HEK293T (cell line): ENCODE data around the gene NOVA2.
A peak's percentile ranks its signal among the peaks of the same experiment; 100 is the strongest.

Experiments
- CTCF ChIA-PET: fragments of 350-600 bp; formaldehyde crosslinking; extraction: SDS; loops from one replicate; lab custom pipeline; 2021; ENCODE audit warnings: antibody characterized with exemption, inconsistent platforms; lab: Yijun Ruan, JAX
- POLR2A ChIA-PET: fragments of 350-600 bp; formaldehyde crosslinking; extraction: SDS; loops from one replicate; lab custom pipeline; 2020; ENCODE audit warnings: antibody characterized with exemption, inconsistent platforms; lab: Yijun Ruan, JAX
- DNase-seq: peaks from one replicate; pipeline ENCODE4 v3.0.0; 2012; ENCODE audit warnings: mixed read lengths; ENCODE audit errors: extremely low spot score
- ARNT ChIP-seq: fragments of 450-650 bp; IDR thresholded peaks from 2 replicates; pipeline ENCODE4 v1.6.1; 2017; ENCODE audit warnings: mild to moderate bottlenecking
- BHLHE40 ChIP-seq: fragments of 450-650 bp; IDR thresholded peaks from 2 replicates; pipeline ENCODE4 v1.6.1; 2016; ENCODE audit warnings: mild to moderate bottlenecking, moderate library complexity, borderline replicate concordance
- CTBP1 ChIP-seq: fragments of 450-650 bp; IDR thresholded peaks from 2 replicates; pipeline ENCODE4 v1.6.1; 2016; ENCODE audit warnings: borderline replicate concordance
- ELF4 ChIP-seq: fragments of 450-650 bp; IDR thresholded peaks from 2 replicates; pipeline ENCODE4 v1.6.1; 2017; ENCODE audit warnings: antibody characterized with exemption
- FOXA1 ChIP-seq: fragments of 450-650 bp; IDR thresholded peaks from 2 replicates; pipeline ENCODE4 v1.6.1; 2016; ENCODE audit warnings: mild to moderate bottlenecking
- FOXK2 ChIP-seq: fragments of 450-650 bp; IDR thresholded peaks from 2 replicates; pipeline ENCODE4 v1.6.1; 2016; ENCODE audit warnings: mild to moderate bottlenecking
- FOXM1 ChIP-seq: fragments of 450-650 bp; IDR thresholded peaks from 2 replicates; pipeline ENCODE4 v1.6.1; 2017; ENCODE audit warnings: mild to moderate bottlenecking, borderline replicate concordance
- HDGF ChIP-seq: fragments of 450-650 bp; IDR thresholded peaks from 2 replicates; pipeline ENCODE4 v1.6.1; 2017; ENCODE audit warnings: antibody characterized with exemption, borderline replicate concordance
- L3MBTL2 ChIP-seq: fragments of 450-650 bp; conservative IDR thresholded peaks from 2 replicates; pipeline ENCODE4 v1.6.1; 2016; ENCODE audit warnings: mild to moderate bottlenecking
- LEF1 ChIP-seq: fragments of 450-650 bp; IDR thresholded peaks from 2 replicates; pipeline ENCODE4 v1.6.1; 2017; ENCODE audit warnings: mild to moderate bottlenecking, borderline replicate concordance
- NFRKB ChIP-seq: fragments of 450-650 bp; IDR thresholded peaks from 2 replicates; pipeline ENCODE4 v1.6.1; 2016; ENCODE audit warnings: mild to moderate bottlenecking, moderate library complexity
- SP1 ChIP-seq: fragments of 450-650 bp; IDR thresholded peaks from 2 replicates; pipeline ENCODE4 v1.6.1; 2017
- SUZ12 ChIP-seq: fragments of 450-650 bp; IDR thresholded peaks from 2 replicates; pipeline ENCODE4 v1.6.1; 2016; ENCODE audit warnings: mild to moderate bottlenecking
- TARDBP ChIP-seq: fragments of 450-650 bp; IDR thresholded peaks from 2 replicates; pipeline ENCODE4 v1.6.1; 2016
- ZNF384 ChIP-seq: fragments of 450-650 bp; IDR thresholded peaks from 2 replicates; pipeline ENCODE4 v1.6.1; 2016
- TF ChIP-seq, protein P1 (sequence below): fragments of 450-650 bp; IDR thresholded peaks from 2 replicates; pipeline ENCODE4 v1.6.1; 2016

Gene NOVA2

DNA sequence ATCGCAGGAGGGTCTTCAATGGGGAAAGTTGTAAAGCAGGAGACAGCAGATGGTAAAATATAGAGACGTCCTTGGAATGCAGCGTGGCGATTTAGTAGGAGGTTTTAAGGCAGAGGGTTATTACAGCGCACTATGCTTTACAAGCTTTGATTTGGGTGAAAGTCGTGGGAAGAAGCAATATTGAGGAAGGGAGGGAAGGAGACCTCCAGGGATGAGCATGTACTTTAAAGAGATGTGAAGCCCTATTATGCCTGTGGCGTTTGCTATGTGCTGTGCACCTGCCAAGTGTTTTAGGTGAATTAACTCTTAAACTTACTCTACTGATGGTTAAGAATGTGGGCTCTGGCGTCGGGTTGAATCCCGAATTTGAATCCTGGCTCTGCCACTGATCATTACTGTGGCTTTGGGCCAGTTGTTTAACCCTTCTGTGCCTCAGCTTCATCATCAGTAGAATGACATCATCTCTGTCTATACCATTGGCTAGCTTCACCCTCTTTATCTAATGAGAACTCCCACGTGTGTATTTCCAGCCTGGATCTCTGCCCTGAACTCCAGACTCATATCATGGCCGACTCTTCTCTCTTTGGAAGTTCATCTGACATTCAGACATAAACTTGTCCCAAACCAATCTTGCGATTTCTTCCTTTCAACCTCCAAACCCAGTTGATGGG is 22.2 kb upstream of the NOVA2 start:
- no peak for DNase-seq
- ChIA-PET CTCF (interaction anchor here (0.6 to 1.6 kb wide), 5 partner anchors 13 to 217 kb away, joined by 3 to 6 read pairs (median 3); no protein-coding TSS in a partner anchor), POLR2A (interaction anchor here (0.8 to 4.1 kb wide), 14 partner anchors 9 to 226 kb away, joined by 4 to 42 read pairs (median 6); partner anchors contain the start of genes FOXA3, IRF2BP1, MYPOP and NOVA2)

DNA sequence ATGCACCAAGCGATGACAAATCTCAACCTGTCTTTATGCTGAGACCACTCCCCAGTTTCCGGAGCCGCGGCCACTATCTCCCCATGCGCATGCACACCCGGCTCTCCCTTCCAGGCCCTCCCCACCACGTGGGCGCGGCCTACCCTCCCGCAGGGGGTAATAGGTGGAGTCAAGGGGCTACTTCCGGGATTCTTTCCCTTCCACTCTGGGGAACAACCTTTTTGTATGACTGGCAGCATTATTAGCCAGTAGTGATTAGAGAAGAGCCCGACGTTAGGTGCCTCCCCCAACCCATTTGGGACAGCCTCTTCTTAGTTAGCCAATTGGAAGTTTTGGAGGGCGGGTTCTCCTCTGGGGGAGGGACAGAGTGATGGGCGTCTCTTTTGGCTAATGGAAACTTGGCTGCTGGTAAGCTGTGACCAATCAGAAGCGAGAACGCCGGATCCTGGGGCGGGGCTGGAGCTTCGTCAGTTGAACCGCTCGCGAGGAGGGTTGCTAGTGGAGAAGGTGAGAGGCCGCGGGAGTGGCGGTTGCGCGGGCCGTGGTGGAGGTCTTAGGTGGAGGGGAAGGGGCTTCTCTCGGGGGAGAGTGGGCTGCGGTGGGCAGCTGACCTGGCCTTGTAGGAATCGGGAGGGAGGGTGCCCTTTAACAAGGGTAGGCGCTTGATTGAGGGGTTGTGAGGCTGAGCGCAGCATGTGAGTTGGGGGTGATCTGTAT is 21.5 kb upstream of the NOVA2 start, which contains the start of gene CCDC61:
TSS of gene CCDC61 (plus strand) at position 470 of the 717 bp plus-strand sequence. CDS start 7,552 bp downstream, outside the sequence.
- ChIA-PET POLR2A (interaction anchor here (0.6 to 4.1 kb wide), 16 partner anchors 9 to 226 kb away, joined by 3 to 42 read pairs (median 6); partner anchors contain the start of genes FOXA3, IRF2BP1, MYPOP and NOVA2), CTCF (interaction anchor here (0.6 to 1.6 kb wide), 6 partner anchors 14 to 409 kb away, joined by 3 to 6 read pairs (median 3); no protein-coding TSS in a partner anchor)
- TF ChIP-seq SP1 (peak; percentile 87), FOXM1 (no peak), FOXK2 (no peak), TARDBP (0 out of 2 replicates have a peak, but pooled peaks have one; percentile 20), CTBP1 (no peak), ELF4 (peak; percentile 100), BHLHE40 (no peak), LEF1 (no peak)
- TF ChIP-seq, protein P1, sequence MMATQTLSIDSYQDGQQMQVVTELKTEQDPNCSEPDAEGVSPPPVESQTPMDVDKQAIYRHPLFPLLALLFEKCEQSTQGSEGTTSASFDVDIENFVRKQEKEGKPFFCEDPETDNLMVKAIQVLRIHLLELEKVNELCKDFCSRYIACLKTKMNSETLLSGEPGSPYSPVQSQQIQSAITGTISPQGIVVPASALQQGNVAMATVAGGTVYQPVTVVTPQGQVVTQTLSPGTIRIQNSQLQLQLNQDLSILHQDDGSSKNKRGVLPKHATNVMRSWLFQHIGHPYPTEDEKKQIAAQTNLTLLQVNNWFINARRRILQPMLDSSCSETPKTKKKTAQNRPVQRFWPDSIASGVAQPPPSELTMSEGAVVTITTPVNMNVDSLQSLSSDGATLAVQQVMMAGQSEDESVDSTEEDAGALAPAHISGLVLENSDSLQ, result peak; percentile 100
- DNase-seq, result peak; percentile 98

More for the DNA sequence above, 22.2 kb upstream of the NOVA2 start:
- no peak for TF ChIP-seq FOXA1
- TF ChIP-seq ZNF384, result no peak
- no peak for TF ChIP-seq BHLHE40
- TF ChIP-seq CTBP1, result no peak
- no peak for TF ChIP-seq SUZ12
- no peak for TF ChIP-seq SP1
- no peak for TF ChIP-seq FOXK2

DNA sequence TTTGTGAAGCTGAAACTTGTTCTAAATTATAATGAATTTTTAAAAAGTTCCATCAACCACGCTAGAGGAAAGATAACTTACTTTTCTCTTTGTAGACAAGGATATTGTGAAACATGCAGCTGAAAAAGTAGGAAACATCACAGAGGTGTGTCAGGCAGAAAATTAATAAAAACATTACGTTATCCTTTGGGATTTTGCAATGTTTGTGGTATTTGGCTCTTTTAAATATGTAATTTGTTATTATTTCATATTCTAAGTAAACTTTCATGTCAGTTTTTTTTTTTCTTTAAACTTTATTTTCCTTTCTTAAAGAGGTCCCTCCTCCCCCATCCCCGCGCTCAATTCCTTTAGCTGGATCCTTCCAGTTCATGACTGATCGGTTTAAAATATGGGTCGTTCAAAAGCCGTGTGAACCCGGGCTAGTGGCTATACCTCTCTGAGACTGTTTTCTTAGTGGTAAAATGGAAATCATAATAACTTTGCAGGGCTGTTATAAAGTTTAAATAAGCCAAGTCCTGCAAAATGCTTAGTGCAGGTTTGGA is 20.9 kb upstream of the NOVA2 start:
- no peak for DNase-seq
- ChIA-PET POLR2A (interaction anchor here (0.6 to 4.1 kb wide), 17 partner anchors 8 to 225 kb away, joined by 3 to 42 read pairs (median 6); partner anchors contain the start of genes FOXA3, IRF2BP1, MYPOP and NOVA2), CTCF (interaction anchor here (1.0 to 1.6 kb wide), 3 partner anchors 15 to 83 kb away, joined by 3 to 6 read pairs (median 3); no protein-coding TSS in a partner anchor)
- TF ChIP-seq LEF1, result no peak

DNA sequence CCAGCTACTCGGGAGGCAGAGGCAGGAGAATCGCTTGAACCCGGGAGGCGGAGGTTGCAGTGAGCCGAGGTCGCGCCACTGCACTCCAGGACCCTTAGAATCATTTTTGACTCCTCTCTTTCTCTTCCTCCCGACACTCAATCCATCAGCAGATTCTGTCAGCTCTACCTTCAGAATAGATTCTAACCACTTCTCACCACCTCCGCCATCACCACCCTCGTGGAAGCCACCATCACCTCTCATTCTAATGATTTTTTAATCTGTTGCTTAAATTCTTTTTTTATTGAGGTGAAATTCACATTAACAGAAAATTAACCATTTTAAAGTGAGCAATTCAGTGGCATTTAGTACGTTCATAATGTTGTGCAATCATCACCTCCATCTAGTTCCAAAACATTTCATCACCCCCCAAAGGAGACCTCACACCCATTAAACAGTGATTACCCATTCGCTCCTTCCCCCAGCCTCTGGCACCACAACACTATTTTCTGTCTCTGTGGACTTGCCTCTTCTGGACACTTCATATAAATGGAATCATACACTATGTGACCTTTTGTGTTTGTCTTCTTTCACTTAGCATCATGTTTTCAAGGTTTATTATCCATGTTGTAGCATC is 16.6 kb upstream of the NOVA2 start:
- POLR2A ChIA-PET, result no interaction called here
- CTCF ChIA-PET, result no interaction called here

DNA sequence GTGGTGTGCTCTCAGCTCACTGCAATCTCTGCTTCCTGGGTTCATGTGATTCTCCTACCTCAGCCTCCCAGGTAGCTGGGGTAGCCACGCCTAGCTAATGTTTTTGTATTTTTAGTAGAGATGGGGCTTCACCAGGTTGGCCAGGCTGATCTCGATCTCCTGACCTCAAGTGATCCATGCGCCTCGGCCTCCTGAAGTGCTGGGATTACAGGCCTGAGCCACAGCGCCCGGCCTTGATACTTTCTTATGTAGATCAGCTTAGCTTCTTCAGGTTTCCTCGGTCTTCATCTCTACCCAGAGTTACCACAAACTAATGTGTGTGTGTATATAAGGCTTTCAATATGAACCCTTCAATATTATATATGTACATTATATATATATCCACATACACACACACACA is 11.7 kb upstream of the NOVA2 start:
- ChIA-PET CTCF (no interaction called here), POLR2A (interaction anchor here (3.2 kb wide), 1 partner anchor 10 kb away, joined by 12 read pairs; the partner anchor contains the start of gene CCDC61)
- no peak for TF ChIP-seq FOXA1
- DNase-seq, result no peak

More for the DNA sequence above, 16.6 kb upstream of the NOVA2 start:
- no peak for TF ChIP-seq SUZ12
- no peak for TF ChIP-seq ARNT
- TF ChIP-seq L3MBTL2, result no peak
- no peak for TF ChIP-seq SP1
- no peak for TF ChIP-seq FOXM1
- no peak for TF ChIP-seq TARDBP
- TF ChIP-seq CTBP1, result no peak
- TF ChIP-seq, protein P1, result no peak
- no peak for TF ChIP-seq FOXA1
- no peak for TF ChIP-seq HDGF
- no peak for TF ChIP-seq ELF4
- no peak for TF ChIP-seq NFRKB
- no peak for TF ChIP-seq BHLHE40
- no peak for TF ChIP-seq ZNF384
- DNase-seq, result no peak

DNA sequence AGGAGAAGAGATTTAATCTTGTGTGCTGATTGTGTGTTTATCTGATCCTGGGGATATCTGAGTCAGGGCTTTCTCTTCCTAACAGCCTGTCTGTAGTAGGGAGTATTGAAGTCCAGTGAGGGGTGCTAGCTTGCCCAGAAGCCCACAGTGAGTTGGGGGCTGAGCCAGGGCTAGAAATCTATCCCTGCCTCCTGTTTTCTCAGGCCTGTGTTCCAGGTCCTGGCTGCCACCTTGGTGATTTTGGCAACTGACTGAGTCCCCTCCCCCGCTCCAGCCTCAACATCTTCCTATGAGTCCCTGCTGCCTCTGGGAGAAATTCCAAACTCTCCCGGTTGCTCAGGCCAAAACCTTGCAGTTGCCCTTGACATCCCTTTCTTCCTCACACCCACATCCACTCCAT is 7.7 kb upstream of the NOVA2 start:
- TF ChIP-seq, protein P1, result no peak
- TF ChIP-seq BHLHE40, result no peak
- no peak for TF ChIP-seq NFRKB
- TF ChIP-seq ARNT, result no peak
- TF ChIP-seq SUZ12, result no peak
- TF ChIP-seq HDGF, result no peak
- no peak for TF ChIP-seq CTBP1
- ChIA-PET CTCF (interaction anchor here (0.7 kb wide), 1 partner anchor 14 kb away, joined by 3 read pairs; the partner anchor contains the start of gene CCDC61), POLR2A (interaction anchor here (0.9 to 1.2 kb wide), 2 partner anchors 13 to 79 kb away, joined by 3 read pairs; partner anchors contain the start of gene MYPOP)
- DNase-seq, result no peak
